Stimulated activated CD8-positive, alpha-beta memory T cell treated with anti-CD3 and anti-CD28 coated beads, Interleukin-12 subunit alpha, Interleukin-12 subunit beta, amount 100 ng/mL, for 4 hours (primary cell): ENCODE results near the gene DPEP2.
"Not testable (repeated sequence)": the region's sequence is repeated elsewhere in the genome, so short reads cannot be mapped to it uniquely, and the experiment has no call there.

Experiments
- DNase-seq: peaks from one replicate; pipeline ENCODE4 v3.0.0-alpha.2; 2020; ENCODE audit warnings: low read depth

DPEP2 gene, protein sequence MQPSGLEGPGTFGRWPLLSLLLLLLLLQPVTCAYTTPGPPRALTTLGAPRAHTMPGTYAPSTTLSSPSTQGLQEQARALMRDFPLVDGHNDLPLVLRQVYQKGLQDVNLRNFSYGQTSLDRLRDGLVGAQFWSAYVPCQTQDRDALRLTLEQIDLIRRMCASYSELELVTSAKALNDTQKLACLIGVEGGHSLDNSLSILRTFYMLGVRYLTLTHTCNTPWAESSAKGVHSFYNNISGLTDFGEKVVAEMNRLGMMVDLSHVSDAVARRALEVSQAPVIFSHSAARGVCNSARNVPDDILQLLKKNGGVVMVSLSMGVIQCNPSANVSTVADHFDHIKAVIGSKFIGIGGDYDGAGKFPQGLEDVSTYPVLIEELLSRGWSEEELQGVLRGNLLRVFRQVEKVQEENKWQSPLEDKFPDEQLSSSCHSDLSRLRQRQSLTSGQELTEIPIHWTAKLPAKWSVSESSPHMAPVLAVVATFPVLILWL

DNA sequence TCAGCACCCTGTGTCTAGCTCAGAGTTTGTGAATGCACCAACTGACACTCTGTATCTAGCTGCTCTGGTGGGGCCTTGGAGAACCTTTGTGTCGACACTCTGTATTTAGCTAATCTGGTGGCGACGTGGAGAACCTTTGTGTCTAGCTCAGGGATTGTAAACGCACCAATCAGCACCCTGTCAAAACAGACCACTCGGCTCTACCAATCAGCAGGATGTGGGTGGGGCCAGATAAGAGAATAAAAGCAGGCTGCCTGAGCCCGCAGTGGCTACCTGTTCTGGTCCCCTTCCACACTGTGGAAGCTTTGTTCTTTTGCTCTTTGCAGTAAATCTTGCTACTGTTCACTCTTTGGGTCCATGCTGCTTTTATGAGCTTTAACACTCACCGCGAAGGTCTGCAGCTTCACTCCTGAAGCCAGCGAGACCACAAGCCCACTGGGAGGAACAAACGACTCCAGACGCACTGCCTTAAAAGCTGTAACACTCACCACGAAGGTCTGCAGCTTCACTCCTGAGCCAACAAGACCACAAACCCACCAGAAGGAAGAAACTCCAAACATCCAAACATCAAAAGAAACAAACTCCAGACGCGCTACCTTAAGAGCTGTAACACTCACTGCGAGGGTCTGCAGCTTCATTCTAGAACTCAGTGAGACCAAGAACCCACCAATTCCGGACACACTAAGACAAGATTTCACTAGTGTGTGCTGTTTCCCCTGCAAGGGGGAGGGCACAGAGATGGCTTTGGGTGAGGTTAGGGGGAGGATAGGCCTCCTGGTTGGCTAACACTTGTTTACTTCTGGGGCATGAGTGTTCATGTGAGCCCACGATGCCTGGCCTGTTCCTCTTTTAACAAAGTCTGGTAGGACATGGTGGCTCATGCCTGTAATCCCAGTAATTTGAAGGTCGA lies at the start of gene DPEP2:
DPEP2 (minus strand) TSS at position 706 of the 910 bp plus-strand sequence. CDS start 6,272 bp downstream, outside the sequence.
- DNase-seq, result not testable (repeated sequence)

DNA sequence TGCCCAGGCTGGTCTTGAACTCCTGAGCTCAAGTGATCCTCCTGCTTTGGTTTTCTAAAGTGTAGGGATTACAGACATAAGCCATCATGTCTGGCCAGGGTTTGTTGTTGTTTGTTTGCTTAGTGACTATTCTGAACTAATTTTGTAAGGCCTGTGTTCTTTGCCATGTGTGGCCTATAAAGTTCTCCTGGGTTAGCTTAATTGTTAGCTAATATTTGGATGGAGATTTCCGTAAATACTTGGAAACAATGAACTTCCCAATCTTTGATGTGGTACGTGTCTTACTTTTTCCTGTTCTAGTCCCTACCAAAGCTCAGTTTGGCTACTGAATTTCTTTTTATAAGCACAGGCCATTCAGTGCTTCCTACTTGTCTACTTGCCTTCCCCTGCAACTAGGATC lies 48.7 kb upstream of the DPEP2 start:
- no peak for DNase-seq

DNA sequence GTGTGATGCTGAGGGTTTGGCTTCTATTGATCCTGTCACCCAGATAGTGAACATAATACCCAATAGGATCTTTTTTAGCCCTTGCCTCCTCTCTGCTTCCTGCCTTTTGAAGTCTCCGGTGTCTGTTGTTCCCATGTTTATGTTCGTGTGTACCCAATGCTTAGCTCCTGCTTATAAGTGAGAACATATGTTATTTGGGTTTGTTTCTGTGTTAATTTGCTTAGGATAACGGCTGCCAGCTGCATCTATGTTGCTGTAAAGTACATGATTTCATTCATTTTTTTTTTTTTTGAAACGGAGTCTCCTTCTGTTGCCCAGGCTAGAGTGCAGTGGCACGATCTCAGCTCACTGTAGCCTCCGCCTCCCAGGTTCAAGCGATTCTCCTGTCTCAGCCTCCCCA lies 46.8 kb upstream of the DPEP2 start:
- DNase-seq, result no peak

DNA sequence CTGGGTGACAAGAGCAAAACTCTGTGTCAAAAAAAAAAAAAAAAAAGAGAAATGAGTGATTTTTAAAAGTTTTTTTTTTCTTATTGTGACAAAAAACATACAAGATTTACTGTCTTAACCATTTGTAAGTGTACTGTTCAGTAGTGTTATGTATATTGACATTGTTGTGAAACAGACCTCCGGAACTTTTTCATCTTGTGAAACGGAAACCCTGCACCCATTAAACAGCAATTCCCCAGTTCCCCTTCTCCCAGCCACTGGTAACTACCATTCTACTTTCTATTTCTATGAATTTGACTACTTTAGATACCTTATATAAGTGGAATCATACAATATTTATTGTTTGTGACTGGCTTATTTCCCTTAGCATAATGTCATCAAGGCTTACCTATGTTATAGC lies 42.5 kb upstream of the DPEP2 start:
- DNase-seq, result no peak

DNA sequence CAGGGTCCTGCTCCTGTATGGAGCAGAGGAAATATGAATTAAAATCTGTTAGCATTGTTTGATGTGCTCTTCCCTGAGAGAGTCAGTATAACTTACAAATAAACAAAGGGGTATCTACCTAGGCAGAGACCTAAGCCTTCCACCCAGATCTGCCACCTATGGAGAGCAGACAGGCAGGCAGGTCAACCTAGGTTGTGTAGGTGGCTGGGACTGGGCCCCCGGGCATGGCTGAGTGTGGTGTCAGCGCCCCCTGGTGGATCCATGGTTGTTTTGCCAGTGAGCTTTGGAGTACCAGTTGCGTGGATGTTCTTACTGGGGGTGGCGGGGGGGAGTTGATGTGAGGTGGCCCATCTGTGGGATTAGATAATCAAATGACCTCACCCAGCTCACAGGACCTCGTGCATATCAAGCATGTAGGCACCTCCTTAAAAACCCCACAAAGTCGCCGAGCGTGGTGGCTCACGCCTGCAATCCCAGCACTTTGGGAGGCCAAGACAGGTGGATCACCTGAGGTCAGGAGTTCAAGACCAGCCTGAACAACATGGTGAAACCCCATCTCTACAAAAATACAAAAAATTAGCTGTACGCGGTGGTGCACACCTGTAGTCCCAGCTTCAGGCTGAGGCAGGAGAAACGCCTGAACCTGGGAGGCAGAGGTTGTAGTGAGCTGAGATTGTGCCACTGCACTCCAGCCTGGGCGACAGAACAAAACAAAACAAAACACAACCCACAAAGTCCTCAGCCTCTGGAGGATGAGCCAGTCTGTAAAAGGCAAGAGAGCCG lies 41.4 kb upstream of the DPEP2 start:
- DNase-seq, result peak; percentile 74

DNA sequence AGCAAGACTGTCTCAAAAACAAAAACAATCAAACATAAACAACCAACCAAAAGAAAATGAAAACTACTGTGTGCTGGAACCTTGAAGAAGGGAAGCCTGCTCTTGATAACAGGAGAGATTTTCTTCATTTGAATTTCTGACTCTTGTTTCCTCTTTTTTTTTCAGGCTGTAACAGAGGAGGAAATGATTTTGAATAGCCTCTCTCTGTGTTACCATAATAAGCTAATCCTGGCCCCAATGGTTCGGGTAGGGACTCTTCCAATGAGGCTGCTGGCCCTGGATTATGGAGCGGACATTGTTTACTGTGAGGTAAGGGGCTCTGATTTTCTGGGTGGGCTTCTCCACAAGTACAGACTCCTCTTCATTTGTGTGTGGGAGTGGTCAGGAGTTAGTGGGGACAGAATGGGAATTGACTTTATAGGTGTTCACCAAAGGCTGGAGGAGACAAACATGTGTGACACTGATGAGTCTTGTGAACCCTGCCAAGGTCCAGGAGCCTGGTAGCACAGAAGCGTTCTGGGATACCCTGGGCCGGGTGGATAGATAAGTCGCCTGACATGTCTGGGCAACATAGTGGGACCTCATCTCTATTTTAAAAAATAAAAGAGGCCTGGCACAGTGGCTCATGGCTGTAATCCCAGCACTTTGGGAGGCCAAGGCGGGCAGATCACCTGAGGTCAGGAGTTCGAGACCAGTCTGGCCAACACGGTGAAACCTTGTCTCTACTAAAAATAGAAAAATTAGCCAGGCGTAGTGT lies 38.7 kb upstream of the DPEP2 start:
- no peak for DNase-seq

DNA sequence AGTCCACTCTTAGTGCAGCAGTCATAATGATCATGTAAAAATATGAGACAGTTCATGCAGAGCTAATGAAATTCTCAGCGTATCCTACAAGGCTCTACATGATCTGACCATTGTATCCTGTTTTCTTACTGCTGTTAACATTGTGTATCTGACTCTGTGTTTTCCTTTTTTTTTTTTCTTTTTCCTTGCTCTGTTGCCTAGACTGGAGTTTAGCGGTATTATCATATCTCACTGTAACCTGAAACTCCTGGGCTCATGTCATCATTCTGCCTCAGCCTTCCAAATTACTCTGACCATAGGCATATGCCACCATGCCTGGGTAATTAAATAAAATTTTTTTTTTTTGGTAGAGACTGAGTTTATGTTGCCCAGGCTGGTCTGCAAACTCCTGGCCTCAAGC lies 35.9 kb upstream of the DPEP2 start:
- no peak for DNase-seq

DNA sequence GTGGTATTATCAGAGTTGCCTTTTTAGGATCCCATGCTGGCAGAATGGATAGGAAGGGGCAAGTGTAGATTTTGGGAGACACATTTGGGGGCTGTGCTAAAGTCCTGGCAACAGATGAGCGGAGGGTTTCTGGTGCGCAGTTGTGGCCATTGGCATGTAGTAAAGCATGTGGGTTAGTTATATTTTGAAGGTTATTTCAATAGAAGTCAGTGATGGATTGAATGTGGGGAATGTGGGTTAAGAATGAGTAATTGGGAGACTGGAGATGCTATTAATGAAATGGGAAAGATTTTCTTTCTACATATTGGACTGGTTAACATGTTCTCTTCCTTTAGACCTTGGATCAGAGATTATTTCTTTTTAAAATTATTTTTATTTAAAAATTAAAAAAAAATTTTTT lies 33.8 kb upstream of the DPEP2 start:
- no peak for DNase-seq

DNA sequence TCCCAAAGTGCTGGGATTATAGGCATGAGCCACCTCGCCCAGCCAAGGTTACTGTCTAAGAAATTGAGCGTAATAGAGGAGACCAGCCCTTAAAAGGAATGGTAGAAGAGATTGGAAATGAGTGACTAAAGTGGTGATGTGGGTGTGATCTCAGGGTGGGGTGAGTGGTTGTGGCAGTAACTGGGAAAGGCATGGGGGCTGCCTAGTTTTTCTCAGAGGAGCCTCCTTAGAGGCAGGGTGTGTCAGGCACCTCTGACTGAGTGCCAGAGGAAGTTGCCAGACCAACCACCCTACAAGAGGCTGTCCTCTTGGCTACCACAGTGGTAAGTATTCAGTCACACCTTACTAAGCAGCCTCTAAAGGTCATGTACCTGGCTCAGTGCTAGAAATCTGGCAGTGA lies 32.7 kb upstream of the DPEP2 start:
- DNase-seq, result no peak

DNA sequence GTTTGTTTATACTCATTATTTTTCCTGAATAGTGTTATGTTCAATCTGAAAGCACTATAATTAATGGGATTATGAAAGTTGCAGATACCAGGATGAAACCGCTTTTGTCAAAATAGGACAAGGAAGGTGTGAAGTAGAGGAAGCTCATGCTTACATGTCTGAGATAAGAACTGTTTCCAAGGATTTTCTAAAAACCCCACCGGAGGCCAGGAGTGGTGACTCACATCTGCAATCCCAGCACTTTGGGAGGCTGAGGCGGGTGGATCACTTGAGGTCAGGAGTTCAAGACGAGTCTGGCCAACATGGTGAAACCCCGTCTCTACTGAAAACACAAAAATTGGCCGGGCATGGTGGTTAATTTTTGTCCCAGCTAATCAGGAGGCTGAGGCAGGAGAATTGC lies 30.8 kb upstream of the DPEP2 start:
- not testable (repeated sequence) for DNase-seq

DNA sequence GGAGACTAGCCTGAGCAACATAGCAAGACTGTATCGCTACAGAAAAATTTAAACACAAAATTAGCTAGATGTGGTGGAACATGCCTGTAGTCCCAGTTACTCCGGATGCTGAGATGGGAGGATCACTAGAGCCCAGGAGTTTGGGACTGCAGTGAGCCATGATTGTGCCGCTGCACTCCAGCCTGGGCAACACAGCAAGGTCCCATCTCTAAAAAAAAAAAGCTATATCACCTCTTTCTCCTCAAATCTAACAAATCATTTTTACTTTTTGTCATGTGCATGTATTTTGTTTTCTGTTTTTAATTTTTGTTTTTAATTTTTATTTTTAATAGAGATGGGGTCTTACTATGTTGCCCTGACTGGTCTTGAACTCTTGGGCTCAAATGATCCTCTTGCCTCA lies 29.7 kb upstream of the DPEP2 start:
- DNase-seq, result no peak

DNA sequence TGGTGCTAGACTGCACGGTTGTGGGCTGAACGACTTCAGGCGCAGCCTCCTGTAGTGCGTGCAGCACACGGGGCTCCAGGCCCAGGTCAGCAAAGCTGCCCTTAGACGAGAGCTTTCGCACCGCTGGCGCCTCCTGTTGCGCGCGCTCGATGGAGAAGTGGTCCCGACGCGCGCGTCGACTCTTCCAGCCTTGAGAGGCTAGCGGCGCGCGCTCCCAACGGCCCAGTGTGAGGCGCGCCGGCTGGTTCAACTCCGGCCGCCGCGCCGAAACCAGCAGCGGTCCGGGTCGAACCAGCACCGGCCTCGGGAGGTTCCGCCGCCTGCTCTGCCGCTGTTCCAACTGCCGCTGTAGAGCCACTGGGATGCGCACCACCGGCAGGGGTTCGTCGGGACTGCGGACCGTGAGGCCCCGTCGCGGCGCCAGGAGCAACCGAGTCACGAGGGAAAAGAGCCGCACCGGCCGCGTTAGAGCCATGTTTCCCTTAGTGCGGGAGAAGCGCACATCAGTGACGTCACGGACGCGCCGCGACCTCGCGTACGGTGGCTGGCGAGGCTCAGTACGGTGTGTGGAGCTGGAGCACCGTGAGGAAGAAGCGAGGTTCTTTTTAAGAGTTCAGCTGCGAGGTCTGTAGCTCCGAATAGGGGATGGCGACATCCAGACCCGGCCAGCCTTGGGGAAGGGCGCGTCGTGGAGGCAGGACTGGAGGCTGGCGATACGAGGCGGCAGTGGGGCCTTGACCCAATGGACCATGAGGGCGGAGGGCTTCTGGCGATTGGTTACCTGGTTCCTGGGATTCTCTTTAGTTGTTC lies 23.6 kb upstream of the DPEP2 start, which contains the start of the genes DDX28 and DUS2:
DDX28 (minus strand) TSS at position 505 of the 810 bp plus-strand sequence; CDS start at position 475, 30 bp downstream.
DUS2 (plus strand) TSS at position 557 of the 810 bp plus-strand sequence. CDS start 14,740 bp downstream, outside the sequence.
- peak; percentile 90 for DNase-seq

DNA sequence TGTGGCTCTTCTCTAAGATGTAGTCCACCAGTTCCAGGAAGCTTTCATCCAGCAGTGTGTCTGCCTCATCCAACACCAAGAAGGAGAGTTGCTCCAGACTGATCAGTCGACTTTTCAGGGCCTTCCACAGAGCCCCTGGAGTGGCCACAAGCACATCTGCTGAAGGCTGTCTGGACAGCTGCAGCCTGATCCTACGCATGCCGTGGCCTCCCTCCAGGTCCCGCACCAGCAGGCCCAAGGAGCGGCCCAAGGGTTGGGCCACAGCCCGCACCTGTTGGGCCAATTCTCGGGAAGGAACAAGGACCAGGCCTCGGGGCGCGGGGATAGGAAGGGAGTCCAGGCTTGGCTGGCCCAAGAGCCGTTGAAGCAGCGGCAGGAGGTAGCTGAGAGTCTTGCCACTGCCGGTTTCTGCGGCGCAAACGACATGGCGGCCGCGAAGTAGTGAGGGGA lies 23.0 kb upstream of the DPEP2 start:
- no peak for DNase-seq

DNA sequence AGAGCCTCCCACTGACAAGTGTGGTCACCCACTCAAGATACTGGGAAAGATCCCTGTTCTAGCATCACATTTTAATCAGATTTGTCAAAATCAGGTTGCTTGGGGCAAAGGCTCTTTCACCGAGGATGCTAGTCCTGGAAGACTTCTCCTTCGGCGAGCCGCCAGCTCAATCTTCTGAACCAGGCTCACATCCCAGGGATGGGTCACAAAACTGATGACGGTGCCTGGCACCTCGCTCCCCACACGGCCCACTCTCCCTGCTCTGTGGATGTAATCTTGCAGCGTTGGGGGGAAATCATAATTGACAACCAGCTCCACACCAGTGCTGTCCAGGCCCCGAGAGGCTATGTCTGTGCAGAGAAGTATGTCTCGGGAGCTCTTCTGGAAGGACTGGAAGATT lies 22.2 kb upstream of the DPEP2 start:
- no peak for DNase-seq

DNA sequence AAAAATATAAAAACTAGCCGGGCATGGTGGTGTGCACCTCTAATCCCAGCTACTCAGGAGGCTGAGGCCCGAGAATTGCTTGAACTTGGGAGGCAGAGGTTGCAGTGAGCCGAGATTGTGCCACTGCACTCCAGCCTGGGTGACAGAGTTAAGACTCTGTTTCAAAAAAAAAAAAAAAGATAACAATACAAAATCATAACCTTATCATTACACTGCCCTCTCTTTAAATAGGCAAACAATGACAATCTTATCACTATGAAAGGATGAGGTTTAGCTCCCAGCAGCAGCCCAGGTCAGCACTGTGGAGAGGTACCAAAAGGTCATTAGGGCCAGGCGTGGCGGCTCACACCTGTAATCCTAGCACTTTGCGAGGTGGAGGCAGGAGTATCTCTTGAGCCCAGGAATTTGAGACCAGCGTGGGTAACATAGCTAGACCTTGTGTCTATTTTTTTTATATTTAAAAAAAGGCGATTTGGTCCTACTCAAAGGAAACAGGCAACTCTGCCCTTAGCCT lies 19.9 kb upstream of the DPEP2 start:
- DNase-seq, result no peak

DNA sequence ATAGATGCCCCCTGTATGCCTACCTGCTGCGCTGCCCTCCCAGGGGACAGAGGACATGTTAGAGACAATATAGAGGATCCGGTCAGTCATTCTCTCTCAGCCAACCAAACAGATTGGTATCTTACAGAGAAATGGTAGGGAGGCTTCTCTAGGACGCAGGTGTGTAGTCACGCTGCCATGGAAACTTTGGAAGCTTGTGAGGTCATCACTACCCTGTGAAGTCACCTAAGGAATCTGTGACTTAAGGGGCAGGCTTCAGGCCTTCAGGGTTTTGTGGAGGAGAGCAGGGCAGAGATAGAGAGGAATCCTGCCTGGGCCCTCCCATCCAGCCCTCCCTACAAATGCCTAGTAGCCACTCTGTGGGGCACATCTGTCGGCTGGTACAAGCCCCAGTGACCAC lies 16.4 kb upstream of the DPEP2 start, which contains the start of gene DPEP2NB:
DPEP2NB (minus strand) TSS at position 231 of the 400 bp plus-strand sequence; CDS start at position 90, 141 bp downstream.
- DNase-seq, result no peak

DNA sequence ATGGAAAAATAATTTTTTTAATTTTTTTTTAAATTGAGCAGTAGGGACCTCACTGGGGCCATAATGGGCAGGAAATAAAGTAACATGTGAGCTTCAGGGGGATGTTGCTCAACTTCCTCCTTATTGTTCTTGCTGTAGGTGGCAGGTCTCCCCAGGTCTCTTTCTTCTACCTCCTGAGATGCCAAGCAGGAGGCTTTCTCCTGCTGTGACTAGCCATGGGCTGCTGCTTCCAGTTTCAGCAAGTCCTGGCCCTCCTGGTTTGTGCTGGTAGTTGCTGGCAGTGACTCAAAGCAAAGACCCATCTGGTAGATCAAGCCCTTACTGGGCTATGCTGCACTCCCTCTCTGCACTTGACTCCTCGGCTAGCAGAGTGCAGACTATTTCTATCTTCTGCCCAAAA lies 14.2 kb upstream of the DPEP2 start:
- no peak for DNase-seq

DNA sequence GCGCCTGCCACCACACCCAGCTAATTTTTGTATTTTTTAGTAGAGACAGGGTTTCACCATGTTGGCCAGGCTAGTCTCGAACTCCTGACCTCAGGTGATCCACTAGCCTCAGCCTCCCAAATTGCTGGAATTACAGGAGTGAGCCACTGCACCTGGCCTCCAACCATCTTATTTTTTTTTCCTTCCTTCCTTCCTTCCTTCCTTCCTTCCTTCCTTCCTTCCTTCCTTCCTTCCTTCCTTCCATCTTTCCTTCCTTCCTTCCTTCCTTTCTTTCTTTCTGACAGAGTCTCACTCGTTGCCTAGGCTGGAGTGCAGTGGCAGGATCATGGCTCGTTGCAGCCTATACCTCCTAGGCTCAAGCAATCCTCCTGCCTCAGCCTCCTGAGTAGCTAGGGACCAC lies 10.6 kb upstream of the DPEP2 start:
- not testable (repeated sequence) for DNase-seq

DNA sequence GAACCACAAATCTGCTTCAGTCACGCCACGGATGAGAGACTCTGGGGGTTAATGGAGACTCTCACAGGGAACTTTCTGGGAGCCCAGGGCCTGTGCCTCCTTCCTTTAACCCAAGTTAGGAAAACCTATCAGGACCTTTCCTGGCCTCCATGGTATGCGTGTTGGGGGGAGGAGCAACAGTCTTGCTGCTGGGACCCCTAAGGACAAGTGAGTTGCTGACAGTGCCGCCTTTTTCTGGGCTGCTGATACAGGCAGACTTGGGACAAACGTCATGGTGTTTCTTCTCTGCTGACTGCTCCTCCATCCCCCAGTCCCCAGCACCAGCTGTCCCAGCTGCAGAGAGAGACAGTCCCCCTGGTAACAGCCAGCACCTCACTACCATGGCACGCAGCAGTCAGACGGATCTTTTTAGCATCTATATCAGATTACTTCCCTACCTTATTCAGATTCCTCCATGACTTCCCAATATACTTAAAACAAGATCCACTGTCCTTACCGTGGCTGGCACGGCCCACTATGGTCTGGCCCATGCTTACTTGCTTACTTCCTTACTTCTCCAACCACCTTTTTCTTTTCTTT lies 10.0 kb upstream of the DPEP2 start:
- DNase-seq, result no peak
